OCI-LY1 (cell line): ENCODE measurements around the gene ATP2A2.

Experiments
- EZH2 ChIP-seq: fragments of 200-600 bp; sonication (generic), shearing (Covaris generic); IDR thresholded peaks from 2 replicates; pipeline ENCODE4 v1.8.0; 2017; ENCODE audit warnings: borderline replicate concordance, mixed run types, mild to moderate bottlenecking, antibody characterized with exemption, low read length, moderate library complexity, mixed read lengths
- TF ChIP-seq, protein P1 (sequence below): fragments of 200-600 bp; sonication (generic), shearing (Covaris generic); IDR thresholded peaks from 2 replicates; pipeline ENCODE4 v1.5.1; 2017; ENCODE audit warnings: mild to moderate bottlenecking, antibody characterized with exemption, low read length, moderate library complexity, mixed read lengths

DNA sequence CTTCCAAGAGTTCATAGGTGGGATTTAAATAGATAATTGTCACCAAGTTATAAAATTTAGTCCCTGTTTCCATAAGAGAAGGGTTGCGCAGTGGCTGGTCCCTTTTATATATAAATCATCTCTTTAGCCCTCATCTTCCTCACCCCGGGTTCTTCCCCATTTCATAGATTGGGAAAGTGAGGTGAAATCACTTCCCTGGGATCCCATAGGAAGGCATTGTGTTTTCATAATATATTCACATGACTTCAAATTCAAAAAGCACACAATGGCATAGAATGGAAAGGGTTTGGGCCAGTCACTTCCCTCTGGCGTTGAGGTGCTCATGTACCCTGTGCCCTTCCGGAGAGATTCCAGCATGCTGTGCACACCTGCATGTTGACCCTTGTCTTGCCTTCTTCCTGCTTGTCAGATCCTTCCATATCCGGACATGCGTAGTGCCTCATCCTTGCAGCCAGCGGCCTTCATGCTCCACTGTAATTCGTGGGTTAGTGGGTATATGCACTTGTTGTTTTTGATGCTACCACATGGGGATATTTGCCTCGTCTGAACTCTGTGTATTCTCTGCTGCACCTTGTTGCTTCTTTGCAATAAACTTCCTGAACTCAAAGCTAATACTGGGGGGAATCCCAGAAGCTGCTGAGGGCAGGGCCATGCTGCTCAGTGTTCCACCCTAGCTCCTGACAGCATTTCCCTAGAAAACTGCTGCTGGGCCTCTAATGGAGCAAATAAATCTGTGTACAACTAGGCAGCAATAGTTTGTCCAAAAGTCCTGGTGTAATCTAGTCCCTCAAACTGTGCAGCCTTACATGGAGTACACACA lies 62.9 kb downstream of the ATP2A2 start:
- TF ChIP-seq, protein P1, sequence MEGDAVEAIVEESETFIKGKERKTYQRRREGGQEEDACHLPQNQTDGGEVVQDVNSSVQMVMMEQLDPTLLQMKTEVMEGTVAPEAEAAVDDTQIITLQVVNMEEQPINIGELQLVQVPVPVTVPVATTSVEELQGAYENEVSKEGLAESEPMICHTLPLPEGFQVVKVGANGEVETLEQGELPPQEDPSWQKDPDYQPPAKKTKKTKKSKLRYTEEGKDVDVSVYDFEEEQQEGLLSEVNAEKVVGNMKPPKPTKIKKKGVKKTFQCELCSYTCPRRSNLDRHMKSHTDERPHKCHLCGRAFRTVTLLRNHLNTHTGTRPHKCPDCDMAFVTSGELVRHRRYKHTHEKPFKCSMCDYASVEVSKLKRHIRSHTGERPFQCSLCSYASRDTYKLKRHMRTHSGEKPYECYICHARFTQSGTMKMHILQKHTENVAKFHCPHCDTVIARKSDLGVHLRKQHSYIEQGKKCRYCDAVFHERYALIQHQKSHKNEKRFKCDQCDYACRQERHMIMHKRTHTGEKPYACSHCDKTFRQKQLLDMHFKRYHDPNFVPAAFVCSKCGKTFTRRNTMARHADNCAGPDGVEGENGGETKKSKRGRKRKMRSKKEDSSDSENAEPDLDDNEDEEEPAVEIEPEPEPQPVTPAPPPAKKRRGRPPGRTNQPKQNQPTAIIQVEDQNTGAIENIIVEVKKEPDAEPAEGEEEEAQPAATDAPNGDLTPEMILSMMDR = no peak
- TF ChIP-seq EZH2 = no peak
